ENCODE measurements around the gene SPATA20.

The SPATA20 gene

GRCh38 chr17:50586421-50587247 lies 39.7 kb downstream of the SPATA20 start:
- CTCF ChIA-PET = interaction anchor here (1.0 to 1.4 kb wide), 2 partner anchors 19 to 40 kb away, joined by 3 to 4 read pairs; no protein-coding TSS in a partner anchor
- no peak for DNase-seq (ENCODE audit: extremely low spot score)
- POLR2A ChIA-PET = no interaction called here
- no peak for TF ChIP-seq CTCF (IDR thresholded peaks at IDR 0.05; ENCODE audit: control extremely low read depth, extremely low read depth, low read depth, missing control alignments)

- no peak for DNase-seq (ENCODE audit: extremely low spot score)
- POLR2A ChIA-PET = no interaction called here
- CTCF ChIA-PET = no interaction called here
- no peak for TF ChIP-seq CTCF (IDR thresholded peaks at IDR 0.05; ENCODE audit: control extremely low read depth, extremely low read depth, low read depth, missing control alignments)
These were observed 40.6 kb downstream of the SPATA20 start for GRCh38 chr17:50587571-50587970.

GRCh38 chr17:50588391-50589049 lies 41.5 kb downstream of the SPATA20 start:
- ChIA-PET POLR2A (no interaction called here), CTCF (interaction anchor here (1.6 kb wide), 1 partner anchor 107 kb away, joined by 3 read pairs; no protein-coding TSS in a partner anchor)
- DNase-seq (ENCODE audit: extremely low spot score) = no peak
- TF ChIP-seq CTCF (IDR thresholded peaks at IDR 0.05; ENCODE audit: control extremely low read depth, extremely low read depth, low read depth, missing control alignments) = no peak

- TF ChIP-seq CTCF (IDR thresholded peaks at IDR 0.05; ENCODE audit: control extremely low read depth, extremely low read depth, low read depth, missing control alignments) = no peak
- DNase-seq (ENCODE audit: extremely low spot score) = no peak
- ChIA-PET POLR2A (no interaction called here), CTCF (interaction anchor here (1.6 kb wide), 1 partner anchor 107 kb away, joined by 3 read pairs; no protein-coding TSS in a partner anchor)
These were observed 42.2 kb downstream of the SPATA20 start for GRCh38 chr17:50589095-50589705.

GRCh38 chr17:50590946-50591737 lies 44.2 kb downstream of the SPATA20 start:
- ChIA-PET CTCF (no interaction called here), POLR2A (no interaction called here)

More at GRCh38 chr17:50590946-50591737, 44.2 kb downstream of the SPATA20 start:
- no peak for DNase-seq (ENCODE audit: extremely low spot score)
- TF ChIP-seq CTCF (IDR thresholded peaks at IDR 0.05; ENCODE audit: control extremely low read depth, extremely low read depth, low read depth, missing control alignments) = no peak

Data from GM10248 (cell line).